Ovary (tissue), 9 donors: ENCODE results near the gene CSNK2A1. TPM values are rescaled to one million over a fixed set of nuclear protein-coding genes. Genes with fewer than 3 reads are reported as not detected.
"Not testable (repeated sequence)": the region's sequence is repeated elsewhere in the genome, so short reads cannot be mapped to it uniquely, and the experiment has no call there.

Experiments used
- DNase-seq, 5 donors: peaks; one replicate each; pipeline ENCODE4 v3.0.0-alpha.2; 2019 to 2020
- H3K27ac ChIP-seq, 2 donors: fragments of 200-600 bp; one replicate each; pipeline versions ENCODE4 v1.5.1 to v1.8.0; 2019 to 2022
- H3K27me3 ChIP-seq: fragments of 200-600 bp; one replicate; pipeline ENCODE4 v1.8.0; 2022
- H3K36me3 ChIP-seq: fragments of 200-600 bp; sonication (generic); one replicate; pipeline ENCODE4 v1.5.1; 2019
- H3K4me1 ChIP-seq: one replicate; pipeline ENCODE4 v1.8.1; 2013; ENCODE audit warnings: mild to moderate bottlenecking, moderate library complexity; ENCODE audit not compliant: insufficient read depth
- H3K4me3 ChIP-seq: fragments of 200-600 bp; sonication (generic); one replicate; pipeline ENCODE4 v1.5.1; 2017
- H3K9me3 ChIP-seq, 2 donors: fragments of 200-600 bp in 1 of 2; sonication (generic) in 1 of 2; one replicate each; pipeline versions ENCODE4 v1.5.1 to v1.8.1; 2013 to 2019; ENCODE audit warnings: mild to moderate bottlenecking in 1 of 2, moderate library complexity in 1 of 2
- CTCF ChIP-seq, 3 donors: fragments of 450-650 bp in 2 of 3; fragments of 200-600 bp in 1 of 3; IDR thresholded peaks; one replicate each; pipeline versions ENCODE4 v1.5.1 to v1.8.0; 2016 to 2022; ENCODE audit warnings: antibody characterized with exemption in 3 of 3, mild to moderate bottlenecking in 1 of 3
- EP300 ChIP-seq: sonication (generic); formaldehyde crosslinking; IDR thresholded peaks from one replicate; pipeline ENCODE4 v1.6.1; 2017; ENCODE audit warnings: antibody characterized with exemption
- POLR2A ChIP-seq: fragments of 450-650 bp; IDR thresholded peaks from one replicate; pipeline ENCODE4 v1.6.1; 2017; ENCODE audit warnings: antibody characterized with exemption, mild to moderate bottlenecking, moderate library complexity
- WGBS, 3 donors: extraction: QIAGEN DNeasy Blood & Tissue Kit in 1 of 3; methylation state at CpG; one replicate each; pipeline versions ENCODE4 v1.1.5 to v1.1.7; 2013 to 2017; 5-methylcytosine and 5-hydroxymethylcytosine counted together
- intact Hi-C, 4 donors: fragments of 100-400 bp; cut with DNase I; formaldehyde crosslinking; loops; one replicate each; pipeline versions ENCODE4 v1.11.0 to v1.15.1; 2022 to 2023
- polyA plus RNA-seq, 2 donors: library from polyadenylated mRNA; stranded (reverse); fragments of 200-250 nt in 1 of 2; fragments of 350-450 nt in 1 of 2; fragmentation: Illumina TruSeq in 1 of 2; extraction: RNeasy Lipid Tissue Mini Kit (QIAGEN cat#74804) in 1 of 2; gene quantifications; one replicate each; pipeline ENCODE4 v1.2.3, GENCODE V29; 2013 to 2014
- total RNA-seq, 7 donors: library from RNA; depleted of rRNA in 2 of 7; stranded (reverse); fragments of >200 nt in 2 of 7; fragmentation: NEBNext Ultra II Directional in 3 of 7; extraction: Animal tissue kit (Norgen Biotek cat#: 25700) in 3 of 7; gene quantifications; one replicate each; pipeline versions ENCODE4 v1.1.0 to v1.2.4, GENCODE V29; 2016 to 2023
- donor health status: DM: no; HTN: no; CAD: no; lungs with moderate emphysema.
- donor health status: DM: no; HTN: no; CAD: no.
- donor health status: Bipolar disorder and iron deficiency.
- donor health status: DM: yes; HTN: yes; CAD: no.
- donor health status: DM: no; HTN: no; CAD: no.
- donor health status: DM: yes; HTN: yes; CAD: no.

Gene CSNK2A1
- total and polyA plus RNA-seq, 9 donors: 35.8 to 145 (median 95.7) TPM

- peaks cover 6% of the 10 kb centered on the region for H3K4me1 ChIP-seq
- H3K27me3 ChIP-seq: no peaks in the 10 kb centered on the region
- no peaks in the 10 kb centered on the region for H3K36me3 ChIP-seq
- TF ChIP-seq CTCF (IDR thresholded peaks at IDR 0.05) (no peak), EP300 (no peak), POLR2A (no peak)
- H3K27ac ChIP-seq: peak overlapping the region; percentile 79 to 91
- peak overlapping the region; percentile 73 for H3K4me3 ChIP-seq
- WGBS, 3 donors: 5 to 7% (median 6%) methylated on average over 57 to 60 of the region's 60 CpGs
- no peaks in the 10 kb centered on the region for H3K9me3 ChIP-seq
- peak in 4 of 5 donors; percentile 46 to 74 (median 55) for DNase-seq
- intact Hi-C loops: loop anchor here in 1 of 4 donors (5.0 to 10.0 kb wide), 2 partner anchors 57 to 109 kb away; partner anchors contain the start of gene RBCK1
Observed at GRCh38 chr20:461254-462198, 82.1 kb downstream of the CSNK2A1 start.

GRCh38 chr20:460707-461106, 82.9 kb downstream of the CSNK2A1 start:
- peaks cover 7% of the 10 kb centered on the region for H3K4me1 ChIP-seq
- TF ChIP-seq EP300: no peak
- H3K27ac ChIP-seq: no peak overlapping the region
- DNase-seq: no peak
- 28 to 45% (median 40%) methylated on average over 2 of the region's 2 CpGs for WGBS, 3 donors
- intact Hi-C loops: loop anchor here in 1 of 4 donors (5.0 to 10.0 kb wide), 2 partner anchors 56 to 108 kb away; partner anchors contain the start of gene RBCK1
- H3K9me3 ChIP-seq: no peaks in the 10 kb centered on the region
- no peaks in the 10 kb centered on the region for H3K36me3 ChIP-seq
- H3K27me3 ChIP-seq: no peaks in the 10 kb centered on the region
- no peak overlapping the region for H3K4me3 ChIP-seq

- WGBS, 3 donors: 29 to 32% (median 30%) methylated on average over 3 of the region's 3 CpGs
- no peaks in the 10 kb centered on the region for H3K36me3 ChIP-seq
- peaks cover 7% of the 10 kb centered on the region for H3K4me1 ChIP-seq
- no peaks in the 10 kb centered on the region for H3K27me3 ChIP-seq
- TF ChIP-seq EP300 (no peak), POLR2A (no peak)
- no peak overlapping the region for H3K4me3 ChIP-seq
- intact Hi-C loops: loop anchor here in 1 of 4 donors (5.0 to 10.0 kb wide), 2 partner anchors 55 to 108 kb away; partner anchors contain the start of gene RBCK1
- H3K27ac ChIP-seq: no peak overlapping the region
- no peaks in the 10 kb centered on the region for H3K9me3 ChIP-seq
- no peak for DNase-seq
Observed at GRCh38 chr20:460180-460579, 83.4 kb downstream of the CSNK2A1 start.

GRCh38 chr20:458776-459175, 84.8 kb downstream of the CSNK2A1 start:
- TF ChIP-seq CTCF (IDR thresholded peaks at IDR 0.05): no peak
- TF ChIP-seq POLR2A: no peak
- no peak for TF ChIP-seq EP300
- H3K36me3 ChIP-seq: no peaks in the 10 kb centered on the region
- DNase-seq: no peak
- H3K4me1 ChIP-seq: peaks cover 7% of the 10 kb centered on the region
- H3K9me3 ChIP-seq: no peaks in the 10 kb centered on the region
- no peak overlapping the region for H3K27ac ChIP-seq
- H3K4me3 ChIP-seq: no peak overlapping the region
- H3K27me3 ChIP-seq: no peaks in the 10 kb centered on the region
- intact Hi-C loops: no loop called here
- WGBS, 3 donors: 36 to 44% (median 43%) methylated on average over 6 of the region's 6 CpGs

GRCh38 chr20:454951-455350, 88.6 kb downstream of the CSNK2A1 start:
- intact Hi-C loops: no loop called here
- WGBS, 3 donors: 74 to 82% (median 81%) methylated on average over 3 of the region's 3 CpGs

GRCh38 chr20:452021-452420, 91.6 kb downstream of the CSNK2A1 start:
- intact Hi-C loops, H3K4me1 ChIP-seq, H3K9me3 ChIP-seq, H3K27ac ChIP-seq, H3K27me3 ChIP-seq, DNase-seq, H3K36me3 ChIP-seq, H3K4me3 ChIP-seq: not testable (repeated sequence)
- 87 to 91% (median 89%) methylated on average over 11 of the region's 11 CpGs for WGBS, 3 donors

More at GRCh38 chr20:454951-455350, 88.6 kb downstream of the CSNK2A1 start:
- Histone ChIP-seq H3K4me1 (peaks cover 1% of the 10 kb centered on the region), H3K9me3 (no peaks in the 10 kb centered on the region), H3K4me3 (no peak overlapping the region), H3K36me3 (no peaks in the 10 kb centered on the region), H3K27ac (no peak overlapping the region), H3K27me3 (no peaks in the 10 kb centered on the region)
- TF ChIP-seq CTCF (IDR thresholded peaks at IDR 0.05): no peak
- TF ChIP-seq EP300: no peak
- TF ChIP-seq POLR2A: no peak
- no peak for DNase-seq
